Uterus (tissue), 4 donors: ENCODE measurements around the gene EMILIN2. TPM values are rescaled to one million over a fixed set of nuclear protein-coding genes. Genes with fewer than 3 reads are reported as not detected.
"Not testable (repeated sequence)": the region's sequence is repeated elsewhere in the genome, so short reads cannot be mapped to it uniquely, and the experiment has no call there.

Experiments
- DNase-seq, 2 donors: peaks; one replicate each; pipeline ENCODE4 v3.0.0-alpha.2; 2019 to 2020
- H3K27ac ChIP-seq, 2 donors: fragments of 200-600 bp; sonication (generic); 1 replicate in 1 of 2; 2 replicates in 1 of 2; pipeline ENCODE4 v1.5.1; 2016 to 2018
- H3K27me3 ChIP-seq, 2 donors: fragments of 200-600 bp; sonication (generic); one replicate each; pipeline ENCODE4 v1.5.1; 2018 to 2019; ENCODE audit warnings: control low read depth in 1 of 2
- H3K36me3 ChIP-seq, 2 donors: fragments of 200-600 bp; sonication (generic); one replicate each; pipeline ENCODE4 v1.5.1; 2019; ENCODE audit warnings: control low read depth in 1 of 2
- H3K4me1 ChIP-seq, 2 donors: fragments of 200-600 bp; sonication (generic); one replicate each; pipeline ENCODE4 v1.5.1; 2018 to 2019; ENCODE audit warnings: control low read depth in 1 of 2
- H3K4me3 ChIP-seq, 2 donors: fragments of 200-600 bp; sonication (generic); 1 replicate in 1 of 2; 2 replicates in 1 of 2; pipeline ENCODE4 v1.5.1; 2018 to 2019; ENCODE audit warnings: mild to moderate bottlenecking in 1 of 2
- H3K9me3 ChIP-seq, 2 donors: fragments of 200-600 bp; sonication (generic); one replicate each; pipeline ENCODE4 v1.5.1; 2019; ENCODE audit warnings: control low read depth in 1 of 2
- CTCF ChIP-seq, 4 experiments: fragments of 200-600 bp in 2 of 4; fragments of 450-650 bp in 2 of 4; sonication (generic) in 2 of 4; IDR thresholded peaks; one replicate each; pipeline ENCODE4 v1.5.1; 2016 to 2019; ENCODE audit warnings: antibody characterized with exemption in 4 of 4, mild to moderate bottlenecking in 2 of 4, moderate library complexity in 1 of 4
- POLR2A ChIP-seq, 2 donors: fragments of 450-650 bp; IDR thresholded peaks; one replicate each; pipeline ENCODE4 v1.6.1; 2016; ENCODE audit warnings: antibody characterized with exemption in 2 of 2, mild to moderate bottlenecking in 1 of 2, moderate library complexity in 1 of 2
- intact Hi-C: fragments of 100-400 bp; cut with DNase I; formaldehyde crosslinking; loops from one replicate; pipeline ENCODE4 v1.15.1; 2023; ENCODE audit warnings: low total_unique reads
- total RNA-seq, 4 donors: library from RNA; depleted of rRNA in 3 of 4; stranded (reverse); fragments of >200 nt in 3 of 4; gene quantifications; one replicate each; pipeline versions ENCODE4 v1.1.0 to v1.2.4, GENCODE V29; 2014 to 2023
- donor health status: DM: yes; HTN: yes; CAD: no.

Gene EMILIN2
- total RNA-seq, 4 donors from 2014 or later: 25.6 to 60.2 (median 43.2) TPM

GRCh38 chr18:2845172-2845571 is 1.6 kb upstream of the EMILIN2 start:
- intact Hi-C loops: no loop called here
- H3K4me3 ChIP-seq: no peak overlapping the region
- no peaks in the 10 kb centered on the region for H3K27me3 ChIP-seq
- no peak for DNase-seq
- TF ChIP-seq CTCF (IDR thresholded peaks at IDR 0.05) (no peak), POLR2A (IDR thresholded peaks at IDR 0.05) (no peak)
- no peaks in the 10 kb centered on the region for H3K4me1 ChIP-seq
- H3K36me3 ChIP-seq: no peaks in the 10 kb centered on the region
- H3K9me3 ChIP-seq: no peaks in the 10 kb centered on the region
- H3K27ac ChIP-seq: no peak overlapping the region

- H3K4me1 ChIP-seq: no peaks in the 10 kb centered on the region
- H3K36me3 ChIP-seq: no peaks in the 10 kb centered on the region
- DNase-seq: peak; percentile 50 to 59
- TF ChIP-seq CTCF (IDR thresholded peaks at IDR 0.05) (peak in 2 of 4 experiments; percentile 22 to 37), POLR2A (IDR thresholded peaks at IDR 0.05) (peak in 1 of 2 donors; percentile 20)
- peak overlapping the region; percentile 58 to 62 for H3K4me3 ChIP-seq
- no peaks in the 10 kb centered on the region for H3K9me3 ChIP-seq
- H3K27me3 ChIP-seq: no peaks in the 10 kb centered on the region
- peak overlapping the region; percentile 91 to 93 for H3K27ac ChIP-seq
- intact Hi-C loops: no loop called here
Observed at GRCh38 chr18:2847317-2848246, 776 bp downstream of the EMILIN2 start.

GRCh38 chr18:2848247-2849246 is 1.7 kb downstream of the EMILIN2 start:
- peak overlapping the region; percentile 58 to 62 for H3K4me3 ChIP-seq
- DNase-seq: no peak
- no peaks in the 10 kb centered on the region for H3K27me3 ChIP-seq

GRCh38 chr18:2850816-2851215 is 4.0 kb downstream of the EMILIN2 start:
- Histone ChIP-seq H3K36me3 (no peaks in the 10 kb centered on the region), H3K9me3 (no peaks in the 10 kb centered on the region), H3K4me1 (peaks cover 7 to 12% of the 10 kb centered on the region in 2 donors), H3K27me3 (no peaks in the 10 kb centered on the region), H3K4me3 (no peak overlapping the region), H3K27ac (no peak overlapping the region)
- DNase-seq: no peak
- TF ChIP-seq CTCF (IDR thresholded peaks at IDR 0.05) (no peak), POLR2A (IDR thresholded peaks at IDR 0.05) (no peak)
- intact Hi-C loops: no loop called here

More at GRCh38 chr18:2848247-2849246, 1.7 kb downstream of the EMILIN2 start:
- intact Hi-C loops: no loop called here
- Histone ChIP-seq H3K9me3 (no peaks in the 10 kb centered on the region), H3K36me3 (no peaks in the 10 kb centered on the region), H3K4me1 (peaks cover 0 to 2% of the 10 kb centered on the region in 2 donors), H3K27ac (peak overlapping the region; percentile 91 to 93)
- no peak for TF ChIP-seq POLR2A (IDR thresholded peaks at IDR 0.05)

- DNase-seq: no peak
- Histone ChIP-seq H3K27me3 (no peaks in the 10 kb centered on the region), H3K4me3 (no peak overlapping the region), H3K36me3 (no peaks in the 10 kb centered on the region), H3K27ac (no peak overlapping the region), H3K9me3 (no peaks in the 10 kb centered on the region), H3K4me1 (peaks cover 11 to 17% of the 10 kb centered on the region in 2 donors)
- intact Hi-C loops: no loop called here
- no peak for TF ChIP-seq CTCF (IDR thresholded peaks at IDR 0.05)
Observed at GRCh38 chr18:2851771-2852170, 5.0 kb downstream of the EMILIN2 start.

GRCh38 chr18:2852460-2852859 is 5.7 kb downstream of the EMILIN2 start:
- H3K27ac ChIP-seq, DNase-seq, intact Hi-C loops, H3K27me3 ChIP-seq, H3K36me3 ChIP-seq, H3K9me3 ChIP-seq, H3K4me3 ChIP-seq: not testable (repeated sequence)
- H3K4me1 ChIP-seq: peaks cover 15 to 17% of the 10 kb centered on the region in 2 donors
